Transverse colon (tissue), 4 donors: ENCODE data around the gene DDN.

Source experiments
- EP300 ChIP-seq: sonication (generic); formaldehyde crosslinking; IDR thresholded peaks from one replicate; pipeline ENCODE4 v1.6.1; 2017; ENCODE audit warnings: antibody characterized with exemption, low read depth
- POLR2A ChIP-seq: fragments of 450-650 bp; IDR thresholded peaks from one replicate; pipeline ENCODE4 v1.6.1; 2016; ENCODE audit warnings: antibody characterized with exemption, mild to moderate bottlenecking, moderate library complexity
- POLR2AphosphoS5 ChIP-seq, 3 donors: sonication (generic); formaldehyde crosslinking; IDR thresholded peaks; one replicate each; pipeline ENCODE4 v1.6.1; 2016; ENCODE audit warnings: antibody characterized with exemption in 3 of 3
- TF ChIP-seq, protein P1 (sequence below), 5 experiments: fragments of 200-600 bp in 3 of 5; fragments of 450-650 bp in 2 of 5; sonication (generic) in 3 of 5; IDR thresholded peaks; 1 replicate in 2 of 5; 2 replicates in 3 of 5; pipeline ENCODE4 v1.5.1; 2016 to 2017; ENCODE audit warnings: antibody characterized with exemption in 5 of 5, inconsistent platforms in 3 of 5, mild to moderate bottlenecking in 2 of 5, moderate library complexity in 1 of 5

- TF ChIP-seq POLR2A, result no peak
- TF ChIP-seq, protein P1, sequence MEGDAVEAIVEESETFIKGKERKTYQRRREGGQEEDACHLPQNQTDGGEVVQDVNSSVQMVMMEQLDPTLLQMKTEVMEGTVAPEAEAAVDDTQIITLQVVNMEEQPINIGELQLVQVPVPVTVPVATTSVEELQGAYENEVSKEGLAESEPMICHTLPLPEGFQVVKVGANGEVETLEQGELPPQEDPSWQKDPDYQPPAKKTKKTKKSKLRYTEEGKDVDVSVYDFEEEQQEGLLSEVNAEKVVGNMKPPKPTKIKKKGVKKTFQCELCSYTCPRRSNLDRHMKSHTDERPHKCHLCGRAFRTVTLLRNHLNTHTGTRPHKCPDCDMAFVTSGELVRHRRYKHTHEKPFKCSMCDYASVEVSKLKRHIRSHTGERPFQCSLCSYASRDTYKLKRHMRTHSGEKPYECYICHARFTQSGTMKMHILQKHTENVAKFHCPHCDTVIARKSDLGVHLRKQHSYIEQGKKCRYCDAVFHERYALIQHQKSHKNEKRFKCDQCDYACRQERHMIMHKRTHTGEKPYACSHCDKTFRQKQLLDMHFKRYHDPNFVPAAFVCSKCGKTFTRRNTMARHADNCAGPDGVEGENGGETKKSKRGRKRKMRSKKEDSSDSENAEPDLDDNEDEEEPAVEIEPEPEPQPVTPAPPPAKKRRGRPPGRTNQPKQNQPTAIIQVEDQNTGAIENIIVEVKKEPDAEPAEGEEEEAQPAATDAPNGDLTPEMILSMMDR (IDR thresholded peaks at IDR 0.05), result no peak
- no peak for TF ChIP-seq POLR2AphosphoS5 (IDR thresholded peaks at IDR 0.05)
- no peak for TF ChIP-seq EP300
Measured at GRCh38 chr12:48985901-48986300, 13.3 kb downstream of the DDN start.
